Neural cell (in vitro differentiated cells): Measurements from ENCODE around the gene RGS6.

Experiments used
- EZH2 ChIP-seq: fragments of 200-600, 300-800 bp; shearing (Covaris generic), sonication (generic); IDR thresholded peaks from 2 replicates; pipeline ENCODE4 v1.6.1; 2014; ENCODE audit warnings: antibody characterized with exemption, low read length, borderline replicate concordance, mild to moderate bottlenecking; ENCODE audit not compliant: insufficient read depth, poor library complexity, severe bottlenecking
- RAD21 ChIP-seq: fragments of 450-650 bp; conservative IDR thresholded peaks from 2 replicates; pipeline ENCODE4 v1.6.1; 2014; ENCODE audit warnings: antibody characterized with exemption, mild to moderate bottlenecking, moderate library complexity
- TF ChIP-seq, protein P1 (sequence below): fragments of 450-650 bp; IDR thresholded peaks from 2 replicates; pipeline ENCODE4 v1.5.1; 2014; ENCODE audit warnings: antibody characterized with exemption, mild to moderate bottlenecking, moderate library complexity; ENCODE audit not compliant: poor library complexity, severe bottlenecking

DNA sequence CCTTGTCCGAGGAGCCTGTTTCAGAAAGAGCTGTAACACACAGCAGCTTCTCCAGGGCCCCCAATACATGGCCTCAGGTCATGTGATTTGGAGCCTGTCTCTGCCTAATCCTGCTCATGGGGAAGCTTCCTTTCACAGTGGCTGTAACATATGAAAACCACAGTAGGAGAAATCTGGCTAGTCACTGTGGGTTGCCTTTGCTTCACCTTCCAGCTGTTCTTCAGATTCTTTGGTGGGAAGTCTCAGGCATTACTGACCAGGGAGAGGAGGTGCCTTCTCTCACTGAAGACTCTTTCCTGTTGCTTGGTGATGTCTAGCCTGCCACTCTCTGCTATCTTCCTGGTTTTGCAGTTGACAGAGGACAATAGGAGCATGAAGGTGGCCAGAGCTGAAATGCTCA is 611.1 kb downstream of the RGS6 start:
- no peak for TF ChIP-seq RAD21
- TF ChIP-seq, protein P1, sequence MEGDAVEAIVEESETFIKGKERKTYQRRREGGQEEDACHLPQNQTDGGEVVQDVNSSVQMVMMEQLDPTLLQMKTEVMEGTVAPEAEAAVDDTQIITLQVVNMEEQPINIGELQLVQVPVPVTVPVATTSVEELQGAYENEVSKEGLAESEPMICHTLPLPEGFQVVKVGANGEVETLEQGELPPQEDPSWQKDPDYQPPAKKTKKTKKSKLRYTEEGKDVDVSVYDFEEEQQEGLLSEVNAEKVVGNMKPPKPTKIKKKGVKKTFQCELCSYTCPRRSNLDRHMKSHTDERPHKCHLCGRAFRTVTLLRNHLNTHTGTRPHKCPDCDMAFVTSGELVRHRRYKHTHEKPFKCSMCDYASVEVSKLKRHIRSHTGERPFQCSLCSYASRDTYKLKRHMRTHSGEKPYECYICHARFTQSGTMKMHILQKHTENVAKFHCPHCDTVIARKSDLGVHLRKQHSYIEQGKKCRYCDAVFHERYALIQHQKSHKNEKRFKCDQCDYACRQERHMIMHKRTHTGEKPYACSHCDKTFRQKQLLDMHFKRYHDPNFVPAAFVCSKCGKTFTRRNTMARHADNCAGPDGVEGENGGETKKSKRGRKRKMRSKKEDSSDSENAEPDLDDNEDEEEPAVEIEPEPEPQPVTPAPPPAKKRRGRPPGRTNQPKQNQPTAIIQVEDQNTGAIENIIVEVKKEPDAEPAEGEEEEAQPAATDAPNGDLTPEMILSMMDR: no peak
- TF ChIP-seq EZH2: no peak
